ENCODE results near the gene ZNF655. TPM values are rescaled to one million over a fixed set of nuclear protein-coding genes. Genes with fewer than 3 reads are reported as not detected.

The ZNF655 gene
- total and polyA plus RNA-seq, 2 of the 4 experiments (the other 2 are of a cell fraction), result 49.6 to 54.7 TPM

- Histone ChIP-seq H3K18ac (ENCODE audit: low read depth, low read length) (no peak overlapping the region), H2BK5ac (ENCODE audit: low read depth, low read length, poor library complexity, severe bottlenecking) (no peak overlapping the region), H3K4ac (ENCODE audit: low read depth, low read length) (no peak overlapping the region), H3K4me1 (ENCODE audit: control insufficient read depth, insufficient read depth, low read length) (no peaks in the 10 kb centered on the region), H3K79me1 (ENCODE audit: low read depth in 1 of 2, low read length in 2 of 2) (no peaks in the 10 kb centered on the region; a peak in 1 of 4 replicates), H3K36me3 (ENCODE audit: control insufficient read depth, insufficient read depth, low read length) (peaks cover 11% of the 10 kb centered on the region; the same call in 1 of the 2 replicates), H4K20me1 (ENCODE audit: insufficient read depth, low read length) (no peaks in the 10 kb centered on the region), H2BK15ac (ENCODE audit: low read depth, low read length) (no peak overlapping the region), H3K9me3 (ENCODE audit: control insufficient read depth, insufficient read depth, low read length) (peaks cover 51% of the 10 kb centered on the region), H2BK120ac (ENCODE audit: low read depth, low read length) (no peak overlapping the region), H3K4me3 (ENCODE audit: insufficient read depth, low read depth, low read length) (no peak overlapping the region), H3K9ac (ENCODE audit: low read depth, low read length) (no peak overlapping the region), H4K5ac (ENCODE audit: low read depth, low read length) (no peak overlapping the region), H2AK9ac (replicated peaks; ENCODE audit: low read depth, low read length, poor library complexity) (no peak overlapping the region), H2AFZ (replicated peaks; ENCODE audit: low read length, poor library complexity) (no peak overlapping the region), H3K56ac (ENCODE audit: extremely low read depth, insufficient read depth, low read length) (no peak overlapping the region), H3K14ac (replicated peaks; ENCODE audit: low read depth, low read length) (no peak overlapping the region), H3K9me1 (ENCODE audit: insufficient read depth, low read length) (no peaks in the 10 kb centered on the region), H3K27ac (ENCODE audit: insufficient read depth, low read length) (no peak overlapping the region), H3K27me3 (ENCODE audit: control insufficient read depth, insufficient read depth, low read length) (no peaks in the 10 kb centered on the region), H3K23ac (ENCODE audit: low read depth, low read length) (no peak overlapping the region), H2AK5ac (ENCODE audit: low read depth, low read length) (no peak overlapping the region), H2BK20ac (ENCODE audit: low read depth, low read length) (no peak overlapping the region), H4K8ac (ENCODE audit: low read depth in 2 of 2, low read length in 2 of 2) (no peak overlapping the region), H3K4me2 (ENCODE audit: low read depth, low read length) (no peak overlapping the region), H4K91ac (ENCODE audit: insufficient read depth, low read depth, low read length) (no peak overlapping the region)
- ATAC-seq (ENCODE audit: low read depth) (no peak), DNase-seq (no peak)
- TF ChIP-seq RCOR1 (IDR thresholded peaks at IDR 0.05; ENCODE audit: insufficient replicate concordance, low read length), result no peak
- no peak for TF ChIP-seq NFE2L2 (IDR thresholded peaks at IDR 0.05; ENCODE audit: low read depth, low read length)
- no peak for TF ChIP-seq SMC3 (IDR thresholded peaks at IDR 0.05; ENCODE audit: low read depth, low read length)
- no peak for TF ChIP-seq FOS (IDR thresholded peaks at IDR 0.05; ENCODE audit: low read depth, low read length)
- TF ChIP-seq ELK1 (IDR thresholded peaks at IDR 0.05; ENCODE audit: borderline replicate concordance, low read depth, low read length), result no peak
- no peak for TF ChIP-seq RAD21 (IDR thresholded peaks at IDR 0.05; ENCODE audit: low read length)
- no peak for TF ChIP-seq CTCF (conservative IDR thresholded peaks at IDR 0.05; ENCODE audit: low read depth, low read length)
- no peak for TF ChIP-seq POLR2A (IDR thresholded peaks at IDR 0.05; ENCODE audit: low read depth, low read length)
- TF ChIP-seq MXI1 (IDR thresholded peaks at IDR 0.05; ENCODE audit: borderline replicate concordance, low read depth, low read length), result no peak
- no peak for TF ChIP-seq CHD1 (IDR thresholded peaks at IDR 0.05; ENCODE audit: low read depth, low read length)
- TF ChIP-seq BHLHE40 (IDR thresholded peaks at IDR 0.05; ENCODE audit: low read depth, low read length), result no peak
- no peak for TF ChIP-seq RFX5 (IDR thresholded peaks at IDR 0.05; ENCODE audit: low read depth, low read length)
- no peak for TF ChIP-seq MAZ (IDR thresholded peaks at IDR 0.05; ENCODE audit: borderline replicate concordance, low read depth, low read length)
- TF ChIP-seq MAFK (IDR thresholded peaks at IDR 0.05; ENCODE audit: low read depth, low read length), result no peak
- ChIA-PET CTCF (no interaction called here), POLR2A (ENCODE audit: unreplicated experiment) (no interaction called here)
- BruUV-seq (replicated peaks), result no TSS peak
- dilution Hi-C loops (cut with HindIII; ENCODE audit: low sequenced_read_pairs, unreplicated experiment), result no loop called here
- whole genome bisulfite sequencing, 2 experiments (ENCODE audit: extremely low coverage in 2 of 2, insufficient read length in 1 of 2), result 100% methylated on average over 4 of the region's 9 CpGs; no CpG with 5 or more reads in 1 of the 2 experiments
- intact Hi-C loops (cut with micrococcal nuclease), result no loop called here
- in situ Hi-C loops (cut with MboI; ENCODE audit: low sequenced_read_pairs), result no loop called here
These were observed 17.2 kb upstream of the ZNF655 start for GRCh38 chr7:99541212-99541611.

All from IMR-90 (cell line).